Right atrium auricular region (tissue), 2 donors: ENCODE measurements around the gene GALNT18. TPM values are rescaled to one million over a fixed set of nuclear protein-coding genes. Genes with fewer than 3 reads are reported as not detected.
A peak's percentile ranks its signal among the peaks of the same experiment; 100 is the strongest.

Experiments used
- DNase-seq: peaks from one replicate; pipeline ENCODE4 v3.0.0-alpha.2; 2019; ENCODE audit warnings: low spot score
- H3K27ac ChIP-seq, 2 donors: fragments of 200-600 bp; sonication (generic); 1 replicate in 1 of 2; 2 replicates in 1 of 2; pipeline ENCODE4 v1.5.1; 2016 to 2019
- H3K27me3 ChIP-seq, 2 donors: fragments of 200-600 bp; sonication (generic); one replicate each; pipeline versions ENCODE4 v1.5.1 to v1.6.0; 2017 to 2019
- H3K36me3 ChIP-seq: fragments of 200-600 bp; sonication (generic); one replicate; pipeline ENCODE4 v1.5.1; 2016
- H3K4me1 ChIP-seq, 2 donors: fragments of 200-600 bp; sonication (generic); one replicate each; pipeline versions ENCODE4 v1.5.1 to v1.6.0; 2017 to 2019
- H3K4me3 ChIP-seq, 2 donors: fragments of 200-600 bp; sonication (generic); 1 replicate in 1 of 2; 2 replicates in 1 of 2; pipeline ENCODE4 v1.5.1; 2017 to 2019; ENCODE audit warnings: mild to moderate bottlenecking in 1 of 2, moderate library complexity in 1 of 2
- H3K9me3 ChIP-seq, 2 donors: fragments of 200-600 bp; sonication (generic); one replicate each; pipeline ENCODE4 v1.5.1; 2019
- CTCF ChIP-seq, 2 donors: fragments of 200-600 bp; sonication (generic); IDR thresholded peaks; one replicate each; pipeline ENCODE4 v1.5.1; 2019; ENCODE audit warnings: antibody characterized with exemption in 2 of 2
- total RNA-seq, 2 donors: library from RNA; depleted of rRNA; stranded (reverse); fragments of >200 nt; gene quantifications; one replicate each; pipeline ENCODE4 v1.1.0, GENCODE V29; 2016

GALNT18 gene
- total RNA-seq, 2 donors from 2014 or later: 22.2 to 26.8 TPM

GRCh38 chr11:11243209-11243589, 378.6 kb downstream of the GALNT18 start:
- Histone ChIP-seq H3K9me3 (no peaks in the 10 kb centered on the region), H3K4me1 (peaks cover 0 to 33% of the 10 kb centered on the region in 2 donors), H3K4me3 (no peak overlapping the region), H3K27me3 (no peaks in the 10 kb centered on the region), H3K27ac (peak overlapping the region; percentile 80), H3K36me3 (no peaks in the 10 kb centered on the region)
- DNase-seq: peak; percentile 88
- no peak for TF ChIP-seq CTCF (IDR thresholded peaks at IDR 0.05)

DNA sequence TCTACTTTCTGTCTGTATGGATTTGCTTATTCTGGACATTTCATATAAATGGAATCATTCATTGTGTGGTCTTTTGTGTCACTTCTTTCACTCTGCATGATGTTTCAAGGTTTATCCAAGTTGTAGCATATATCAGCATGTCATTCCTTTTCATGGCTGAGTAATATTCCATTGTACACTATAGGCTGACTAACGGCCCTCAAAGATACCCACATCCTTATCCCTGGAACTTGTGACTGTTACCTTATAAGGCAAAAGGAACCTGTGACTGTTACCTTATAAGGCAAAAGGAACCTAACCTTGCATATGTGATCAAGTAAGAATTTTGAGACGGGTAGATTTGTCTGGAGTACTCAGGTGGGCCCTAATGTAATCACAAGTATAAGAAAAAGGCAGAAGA, 380.5 kb downstream of the GALNT18 start:
- Histone ChIP-seq H3K4me1 (peaks cover 0 to 33% of the 10 kb centered on the region in 2 donors), H3K36me3 (no peaks in the 10 kb centered on the region), H3K27me3 (no peaks in the 10 kb centered on the region), H3K9me3 (no peaks in the 10 kb centered on the region), H3K27ac (no peak overlapping the region), H3K4me3 (no peak overlapping the region)
- no peak for DNase-seq
- no peak for TF ChIP-seq CTCF (IDR thresholded peaks at IDR 0.05)

- TF ChIP-seq CTCF (IDR thresholded peaks at IDR 0.05): no peak
Measured at GRCh38 chr11:11239959-11240358, 381.8 kb downstream of the GALNT18 start.

GRCh38 chr11:11237070-11237832, 384.6 kb downstream of the GALNT18 start:
- Histone ChIP-seq H3K9me3 (no peaks in the 10 kb centered on the region), H3K36me3 (no peaks in the 10 kb centered on the region), H3K4me1 (peaks cover 0 to 3% of the 10 kb centered on the region in 2 donors), H3K27ac (no peak overlapping the region), H3K4me3 (no peak overlapping the region), H3K27me3 (no peaks in the 10 kb centered on the region)
- DNase-seq: no peak
- no peak for TF ChIP-seq CTCF (IDR thresholded peaks at IDR 0.05)

More at GRCh38 chr11:11239959-11240358, 381.8 kb downstream of the GALNT18 start:
- Histone ChIP-seq H3K36me3 (no peaks in the 10 kb centered on the region), H3K4me3 (no peak overlapping the region), H3K4me1 (peaks cover 0 to 28% of the 10 kb centered on the region in 2 donors), H3K9me3 (no peaks in the 10 kb centered on the region), H3K27me3 (no peaks in the 10 kb centered on the region), H3K27ac (no peak overlapping the region)
- DNase-seq: no peak

DNA sequence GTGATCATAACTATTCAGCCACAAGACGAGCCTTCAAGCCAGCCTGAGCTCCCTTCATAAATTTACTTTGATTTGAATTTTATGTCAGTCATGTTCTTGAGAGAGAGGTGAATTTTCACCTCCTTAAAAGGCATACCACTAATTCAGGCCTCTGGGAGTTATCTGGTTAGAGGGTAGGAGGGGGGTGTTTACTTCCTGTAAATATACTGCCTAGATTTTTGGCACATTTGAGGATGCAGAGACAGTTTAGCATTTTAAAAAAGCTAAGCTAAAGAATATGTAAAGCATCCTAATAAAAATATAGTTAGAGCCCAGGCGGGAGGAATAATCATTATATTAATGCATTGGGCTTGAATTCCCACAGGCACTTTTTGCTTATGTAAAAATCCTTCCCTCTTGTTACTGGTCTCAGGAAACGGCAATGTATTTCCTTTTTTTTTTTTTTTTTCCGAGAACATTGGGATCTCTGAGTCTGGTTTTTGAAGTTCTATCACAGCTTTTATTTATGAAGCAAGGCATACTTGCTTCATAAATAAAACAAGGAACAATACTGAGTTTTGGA, 385.2 kb downstream of the GALNT18 start:
- H3K27ac ChIP-seq: no peak overlapping the region
- H3K4me1 ChIP-seq: no peaks in the 10 kb centered on the region
- H3K4me3 ChIP-seq: no peak overlapping the region
- no peak for DNase-seq
- H3K27me3 ChIP-seq: no peaks in the 10 kb centered on the region
- TF ChIP-seq CTCF (IDR thresholded peaks at IDR 0.05): no peak
- no peaks in the 10 kb centered on the region for H3K36me3 ChIP-seq
- no peaks in the 10 kb centered on the region for H3K9me3 ChIP-seq
